ENCODE measurements around the gene MRAP. TPM values are rescaled to one million over a fixed set of nuclear protein-coding genes. Genes with fewer than 3 reads are reported as not detected.

Gene MRAP
- total and polyA plus RNA-seq, 9 of the 15 experiments (the other 6 are each of a cell fraction or from before 2014, with no cell fraction given): 0.63 to 2.3 TPM; not detected in 7

GRCh38 chr21:32303385-32303784 lies 4.7 kb downstream of the MRAP start:
- H3K4me3 ChIP-seq: no peak overlapping the region
- H3K27me3 ChIP-seq (ENCODE audit: control insufficient read depth in 2 of 2, insufficient read depth in 2 of 2, low read length in 2 of 2): no peaks in the 10 kb centered on the region
- H3K4me1 ChIP-seq (replicated peaks in 1 of 2; ENCODE audit: control insufficient read depth in 2 of 2, insufficient read depth in 2 of 2, low read length in 2 of 2): peaks cover 1 to 11% of the 10 kb centered on the region in 2 experiments; a peak in 4 of 5 replicates
- H3K27ac ChIP-seq (ENCODE audit: extremely low read depth, low read depth, low read length): no peak overlapping the region
- intact Hi-C loops (cut with micrococcal nuclease): no loop called here
- peaks cover 6% of the 10 kb centered on the region for H3K9me3 ChIP-seq (replicated peaks; ENCODE audit: control insufficient read depth, insufficient read depth, low read depth, low read length)
- in situ Hi-C loops (cut with MboI): no loop called here
- no peaks in the 10 kb centered on the region for H4K20me1 ChIP-seq (replicated peaks; ENCODE audit: control insufficient read depth, insufficient read depth, low read length)
- H3K36me3 ChIP-seq (ENCODE audit: control insufficient read depth, insufficient read depth, low read length): peaks cover 54% of the 10 kb centered on the region
- WGBS (ENCODE audit: insufficient coverage, low coverage, missing lambda C conversion rate): 88% methylated on average over 1 of the region's 1 CpG
- peaks cover 3% of the 10 kb centered on the region for H3K9me1 ChIP-seq (ENCODE audit: control insufficient read depth, insufficient read depth, low read length)
- no peak overlapping the region for H3K9ac ChIP-seq (ENCODE audit: insufficient read depth in 1 of 2, low read depth in 2 of 2, low read length in 2 of 2)
- ATAC-seq (no peak), FAIRE-seq (no peak), DNase-seq (ENCODE audit: extremely low read depth in 1 of 4, low spot score in 3 of 4) (no peak)
- ChIA-PET POLR2A (no interaction called here), CTCF (ENCODE audit: low intra/inter-chr PET ratio) (no interaction called here)
- TF ChIP-seq MECOM (CRISPR knock-in tag; IDR thresholded peaks at IDR 0.05) (no peak), RFX1 (IDR thresholded peaks at IDR 0.05) (no peak), ZNF551 (CRISPR knock-in tag; IDR thresholded peaks at IDR 0.05) (no peak), NUFIP1 (IDR thresholded peaks at IDR 0.05; ENCODE audit: partially characterized antibody) (no peak), ZNF408 (CRISPR knock-in tag; IDR thresholded peaks at IDR 0.05; ENCODE audit: low read depth) (no peak), ZBTB12 (CRISPR knock-in tag; IDR thresholded peaks at IDR 0.05) (no peak), ZC3H4 (CRISPR knock-in tag; IDR thresholded peaks at IDR 0.05; ENCODE audit: borderline replicate concordance) (no peak)
- no peaks in the 10 kb centered on the region for H3K79me2 ChIP-seq (ENCODE audit: control insufficient read depth, insufficient read depth, low read length)
- no peak overlapping the region for H3K4me2 ChIP-seq (ENCODE audit: insufficient read depth, low read length)
- BruUV-seq (replicated peaks): no TSS peak
- H2AFZ ChIP-seq (ENCODE audit: low read depth, low read length): no peak overlapping the region

Measured in K562 (cell line).